Heart left ventricle (tissue), 16 donors: ENCODE data around the gene SLC25A28. TPM values are rescaled to one million over a fixed set of nuclear protein-coding genes. Genes with fewer than 3 reads are reported as not detected.

Experiments used
- ATAC-seq, 4 donors: fragments of 200-7000 bp; cut with Tn5 transposase; one replicate each; pipeline ENCODE4 v1.9.1; 2020 to 2022; ENCODE audit warnings: moderate library complexity in 4 of 4, mild to moderate bottlenecking in 3 of 4, moderate number of reproducible peaks in 1 of 4
- DNase-seq, 5 donors: peaks; one replicate each; pipeline ENCODE4 v3.0.0-alpha.2; 2020
- H3K27ac ChIP-seq, 12 donors: fragments of 200-600 bp; sonication (generic) in 4 of 12; one replicate each; pipeline versions ENCODE4 v1.5.0 to v1.8.0; 2016 to 2022; ENCODE audit warnings: mild to moderate bottlenecking in 2 of 12
- H3K27me3 ChIP-seq, 9 donors: fragments of 200-600 bp; sonication (generic) in 2 of 9; one replicate each; pipeline versions ENCODE4 v1.5.1 to v1.8.0; 2016 to 2022; ENCODE audit warnings: mild to moderate bottlenecking in 3 of 9
- H3K36me3 ChIP-seq, 9 donors: fragments of 200-600 bp; sonication (generic) in 2 of 9; one replicate each; pipeline versions ENCODE4 v1.5.0 to v1.8.0; 2018 to 2022; ENCODE audit warnings: mild to moderate bottlenecking in 2 of 9
- H3K4me1 ChIP-seq, 12 donors: fragments of 200-600 bp; sonication (generic) in 4 of 12; one replicate each; pipeline versions ENCODE4 v1.5.0 to v1.8.0; 2016 to 2022; ENCODE audit warnings: mild to moderate bottlenecking in 3 of 12
- H3K4me3 ChIP-seq, 12 donors: fragments of 200-600 bp; sonication (generic) in 4 of 12; one replicate each; pipeline versions ENCODE4 v1.5.0 to v1.8.0; 2017 to 2022; ENCODE audit warnings: mild to moderate bottlenecking in 9 of 12, moderate library complexity in 4 of 12
- H3K9me3 ChIP-seq, 12 donors: fragments of 200-600 bp; sonication (generic) in 4 of 12; one replicate each; pipeline versions ENCODE4 v1.5.0 to v1.8.0; 2016 to 2022; ENCODE audit warnings: mild to moderate bottlenecking in 1 of 12
- CTCF ChIP-seq, 12 donors: fragments of 200-600 bp; sonication (generic) in 4 of 12; IDR thresholded peaks; one replicate each; pipeline versions ENCODE4 v1.5.0 to v1.8.0; 2018 to 2022; ENCODE audit warnings: antibody characterized with exemption in 12 of 12, mild to moderate bottlenecking in 5 of 12
- POLR2A ChIP-seq, 2 donors: fragments of 450-650 bp; IDR thresholded peaks; one replicate each; pipeline ENCODE4 v1.6.1; 2017; ENCODE audit warnings: antibody characterized with exemption in 2 of 2, mild to moderate bottlenecking in 2 of 2, moderate library complexity in 2 of 2
- WGBS, 4 donors: extraction: QIAGEN DNeasy Blood & Tissue Kit in 2 of 4; methylation state at CpG; one replicate each; pipeline versions ENCODE4 v1.1.5 to v1.1.7; 2013 to 2018; 5-methylcytosine and 5-hydroxymethylcytosine counted together
- intact Hi-C, 10 donors: fragments of 100-400 bp; cut with DNase I; formaldehyde crosslinking; loops; one replicate each; pipeline versions ENCODE4 v1.11.1 to v1.14.2; 2022
- polyA plus RNA-seq, 2 donors: library from polyadenylated mRNA; stranded (reverse); fragments of 200-250 nt; gene quantifications; one replicate each; pipeline ENCODE4 v1.2.3, GENCODE V29; 2013
- total RNA-seq, 9 donors: library from RNA; depleted of rRNA in 2 of 9; stranded (reverse); fragments of >200 nt in 2 of 9; fragmentation: NEBNext Ultra II Directional in 3 of 9; extraction: Animal tissue kit (Norgen Biotek cat#: 25700) in 3 of 9; gene quantifications; one replicate each; pipeline versions ENCODE4 v1.1.0 to v1.2.4, GENCODE V29; 2016 to 2023
- donor health status: ischemic (EF 13 %, LVEDD 7.1; RV severe dilation, severe dysfunction).
- donor health status: healthy with polysubstance abuse.
- donor health status: DM: no; HTN: yes; CAD: no.
- donor health status: DM: no; HTN: no; CAD: no.
- donor health status: ischemic (EF 25% LVEDD 6.9; RV normal size, moderate dysfunction).
- donor health status: ischemic (EF 25% LVEDD 5.7; RV mildly dilated, moderate dysfunction).
- donor health status: healthy.
- donor health status: DM: yes; HTN: yes; CAD: no.
- donor health status: ischemic (EF 35%, LVEDD 5.7; RV mildly dilated, moderate dysfunction).
- donor health status: nonischemic (EF 11% LVEDD 7.7; RV severe dilation, severe dysfunction).
- donor health status: DM: yes; HTN: yes; CAD: no.
- donor health status: PGD.
- donor health status: ischemic (EF 29% LVEDD 5.4; RV normal size, mild dysfunction).
- donor health status: nonischemic (EF 23%, LVEDD 6.1; RV moderate dilation, normal function).

SLC25A28 gene
- total and polyA plus RNA-seq, 11 donors, result 15.3 to 56.3 (median 34.7) TPM

GRCh38 chr10:99633832-99634231, 13.6 kb upstream of the SLC25A28 start:
- Histone ChIP-seq H3K9me3 (no peaks in the 10 kb centered on the region), H3K4me3 (no peak overlapping the region), H3K4me1 (no peaks in the 10 kb centered on the region), H3K36me3 (no peaks in the 10 kb centered on the region), H3K27me3 (no peaks in the 10 kb centered on the region), H3K27ac (no peak overlapping the region)
- TF ChIP-seq CTCF (IDR thresholded peaks at IDR 0.05) (no peak), POLR2A (IDR thresholded peaks at IDR 0.05) (no peak)
- DNase-seq (no peak), ATAC-seq (no peak)
- intact Hi-C loops, result loop anchor here in 1 of 10 donors (5.0 kb wide), 1 partner anchor 78 kb away; no protein-coding TSS in a partner anchor

- H3K27ac ChIP-seq, result no peak overlapping the region
- no peaks in the 10 kb centered on the region for H3K9me3 ChIP-seq
- ATAC-seq, result no peak
- intact Hi-C loops, result loop anchor here in 1 of 10 donors (5.0 kb wide), 1 partner anchor 81 kb away; no protein-coding TSS in a partner anchor
- WGBS, 4 donors, result 84 to 88% (median 86%) methylated on average over 3 of the region's 3 CpGs
- DNase-seq, result no peak
- TF ChIP-seq CTCF (IDR thresholded peaks at IDR 0.05) (no peak), POLR2A (IDR thresholded peaks at IDR 0.05) (no peak)
- H3K4me1 ChIP-seq, result no peaks in the 10 kb centered on the region
- no peaks in the 10 kb centered on the region for H3K36me3 ChIP-seq
- no peaks in the 10 kb centered on the region for H3K27me3 ChIP-seq
- H3K4me3 ChIP-seq, result no peak overlapping the region
These were observed 11.3 kb upstream of the SLC25A28 start for GRCh38 chr10:99631496-99631895.

GRCh38 chr10:99630991-99631390, 10.8 kb upstream of the SLC25A28 start:
- intact Hi-C loops, result loop anchor here in 1 of 10 donors (5.0 kb wide), 1 partner anchor 81 kb away; no protein-coding TSS in a partner anchor
- no peaks in the 10 kb centered on the region for H3K4me1 ChIP-seq
- no peak overlapping the region for H3K27ac ChIP-seq
- ATAC-seq (no peak), DNase-seq (no peak)
- no peak overlapping the region for H3K4me3 ChIP-seq
- TF ChIP-seq CTCF (IDR thresholded peaks at IDR 0.05) (no peak), POLR2A (IDR thresholded peaks at IDR 0.05) (no peak)
- no peaks in the 10 kb centered on the region for H3K36me3 ChIP-seq
- H3K9me3 ChIP-seq, result no peaks in the 10 kb centered on the region
- H3K27me3 ChIP-seq, result no peaks in the 10 kb centered on the region

GRCh38 chr10:99630433-99630832, 10.2 kb upstream of the SLC25A28 start:
- WGBS, 4 donors, result 28 to 59% (median 51%) methylated on average over 2 of the region's 2 CpGs
- Histone ChIP-seq H3K9me3 (no peaks in the 10 kb centered on the region), H3K4me3 (no peak overlapping the region), H3K27ac (no peak overlapping the region), H3K4me1 (no peaks in the 10 kb centered on the region), H3K27me3 (no peaks in the 10 kb centered on the region), H3K36me3 (no peaks in the 10 kb centered on the region)
- intact Hi-C loops, result loop anchor here in 1 of 10 donors (5.0 kb wide), 1 partner anchor 82 kb away; no protein-coding TSS in a partner anchor
- ATAC-seq (no peak), DNase-seq (no peak)
- TF ChIP-seq POLR2A (IDR thresholded peaks at IDR 0.05) (no peak), CTCF (IDR thresholded peaks at IDR 0.05) (peak in 9 of 12 donors; percentile 12 to 43 (median 24))
